Muscle layer of colon (tissue), 2 donors: ENCODE measurements around the gene IL4R.

ENCODE experiments used
- H3K27ac ChIP-seq: one replicate; pipeline ENCODE4 v1.7.0; 2013; ENCODE audit warnings: low read depth, mild to moderate bottlenecking, low read length, moderate library complexity
- H3K27me3 ChIP-seq, 2 donors: one replicate each; pipeline ENCODE4 v1.7.0; 2013; ENCODE audit warnings: low read length in 2 of 2, mild to moderate bottlenecking in 2 of 2; ENCODE audit not compliant: insufficient read depth in 2 of 2, control insufficient read depth in 1 of 2
- H3K36me3 ChIP-seq: one replicate; pipeline ENCODE4 v1.7.0; 2013; ENCODE audit warnings: mild to moderate bottlenecking, low read length; ENCODE audit not compliant: insufficient read depth
- H3K4me1 ChIP-seq: one replicate; pipeline ENCODE4 v1.7.0; 2013; ENCODE audit warnings: mild to moderate bottlenecking, low read length; ENCODE audit not compliant: insufficient read depth
- H3K4me3 ChIP-seq, 2 donors: one replicate each; pipeline ENCODE4 v1.7.0; 2013; ENCODE audit warnings: low read length in 2 of 2, low read depth in 1 of 2, mild to moderate bottlenecking in 1 of 2, moderate library complexity in 1 of 2
- H3K9ac ChIP-seq: one replicate; pipeline ENCODE4 v1.7.0; 2013; ENCODE audit warnings: low read length
- H3K9me3 ChIP-seq: one replicate; pipeline ENCODE4 v1.7.0; 2013; ENCODE audit warnings: mild to moderate bottlenecking, low read length
- donor health status: abdominal sarcoma.
- donor health status: Adenocarcinoma of cecum.

Gene IL4R

DNA sequence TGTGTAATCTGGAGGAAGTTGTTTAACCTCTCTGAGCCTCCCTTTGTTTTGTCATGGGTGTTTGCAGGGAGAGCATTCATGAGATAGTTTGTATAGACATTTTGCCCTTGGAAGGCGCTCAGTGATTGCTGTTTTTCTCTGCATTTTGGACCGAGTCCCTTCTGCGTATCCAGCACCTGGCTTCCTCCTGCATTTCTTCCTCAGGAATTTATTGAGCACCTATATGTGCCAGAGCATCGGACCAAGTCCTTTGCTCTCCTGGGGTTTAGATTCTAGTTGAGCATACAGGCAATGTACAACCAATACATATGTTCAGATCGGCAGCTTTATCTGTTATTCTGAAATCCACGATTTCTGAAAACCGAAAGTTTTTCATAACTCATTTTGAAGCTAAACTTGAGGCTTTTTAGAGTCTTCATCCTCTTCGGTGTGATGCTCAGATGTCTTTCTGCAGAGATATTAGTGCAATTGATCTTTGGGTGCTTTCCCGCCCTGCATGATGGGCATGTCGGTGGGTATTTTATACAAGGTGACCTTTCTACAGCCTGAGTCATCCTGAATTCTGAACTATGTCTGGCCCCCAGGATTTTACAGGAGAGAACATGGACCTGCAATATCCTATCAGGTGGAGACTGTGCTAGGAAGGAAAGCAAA lies 4.1 kb downstream of the IL4R start:
- H3K27ac ChIP-seq, result peak overlapping the region; percentile 98
- peak overlapping the region in 1 of 2 donors; percentile 29 for H3K4me3 ChIP-seq
- H3K4me1 ChIP-seq, result peaks cover 80% of the 10 kb centered on the region
- H3K9me3 ChIP-seq, result no peaks in the 10 kb centered on the region
- no peaks in the 10 kb centered on the region for H3K36me3 ChIP-seq
- H3K9ac ChIP-seq, result peak overlapping the region; percentile 40
- H3K27me3 ChIP-seq, result no peaks in the 10 kb centered on the region

DNA sequence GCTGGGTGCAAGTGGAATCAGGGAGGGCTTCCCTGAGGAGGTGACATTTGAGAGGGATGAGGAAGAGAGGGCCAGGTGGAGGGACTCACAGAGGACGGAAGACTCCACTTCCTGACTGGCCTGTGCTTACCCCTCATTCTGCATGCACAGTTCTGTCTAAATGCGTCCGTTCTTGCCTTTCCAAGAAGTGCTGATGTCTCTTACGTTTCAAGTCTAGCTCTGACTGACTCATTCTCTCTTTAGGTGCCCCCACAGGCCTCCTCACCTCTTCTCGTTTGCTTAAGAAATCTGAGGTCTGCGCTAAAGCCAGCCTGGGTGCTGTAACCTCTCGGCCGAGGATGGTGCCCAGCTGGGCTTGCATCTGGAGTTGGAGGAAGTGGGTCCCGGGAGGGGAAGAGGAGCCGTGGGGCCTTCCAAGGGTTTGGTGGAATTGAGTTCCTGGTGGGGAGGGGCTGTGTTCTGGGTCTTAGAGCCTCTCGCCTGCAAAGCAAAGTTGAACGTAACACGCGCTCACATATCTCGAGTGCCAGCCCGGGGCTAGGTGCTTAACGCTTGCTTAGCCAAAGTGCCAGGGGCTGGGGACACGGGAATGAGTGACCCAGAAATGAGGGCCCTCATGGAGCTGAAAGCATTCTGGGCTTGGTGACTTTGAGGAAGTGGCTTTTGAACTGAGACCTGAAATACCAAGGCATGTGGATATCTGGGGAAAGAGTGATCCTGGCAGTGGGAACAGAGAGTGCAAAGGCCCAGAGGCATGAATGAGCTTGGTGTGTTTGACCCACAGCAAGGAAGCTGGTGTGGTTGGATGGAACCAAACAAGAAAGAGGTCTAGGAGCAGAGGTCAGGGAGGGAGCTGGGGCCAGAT lies 4.8 kb downstream of the IL4R start:
- Histone ChIP-seq H3K9me3 (no peaks in the 10 kb centered on the region), H3K9ac (peak overlapping the region; percentile 40), H3K36me3 (no peaks in the 10 kb centered on the region), H3K4me1 (peaks cover 85% of the 10 kb centered on the region), H3K27ac (peak overlapping the region; percentile 98), H3K4me3 (peak overlapping the region; percentile 25 to 29), H3K27me3 (no peaks in the 10 kb centered on the region)

DNA sequence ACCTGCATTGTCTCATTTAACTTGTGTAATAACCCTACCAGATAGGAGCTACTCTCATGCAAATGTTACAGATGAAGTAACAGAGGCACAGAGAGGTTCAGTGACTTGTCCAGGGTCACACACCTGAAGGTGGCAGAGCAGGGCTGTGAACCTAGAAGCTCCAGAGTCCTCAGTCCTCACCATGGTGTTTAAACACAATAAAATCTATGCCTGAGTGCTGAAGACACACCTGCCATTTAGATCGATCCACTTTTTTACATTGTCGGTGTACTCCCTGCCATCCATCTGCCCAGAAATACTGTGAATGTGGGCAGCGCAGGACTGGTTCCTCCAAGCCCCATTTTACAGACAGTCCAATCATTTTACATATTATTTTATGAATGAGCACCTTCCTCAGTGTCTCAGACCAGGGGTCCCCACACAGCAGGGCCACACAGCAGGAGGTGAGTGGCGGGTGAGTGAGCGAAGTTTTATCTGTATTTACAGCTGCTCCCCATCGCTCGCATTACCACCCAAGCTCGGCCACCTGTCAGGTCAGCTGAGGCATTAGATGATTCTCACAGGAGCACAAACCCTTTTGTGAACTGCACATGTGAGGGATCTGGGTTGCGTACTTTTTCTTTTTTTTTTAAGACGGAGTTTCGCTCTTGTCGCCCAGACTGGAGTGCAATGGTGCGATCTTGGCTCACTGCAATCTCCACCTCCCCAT lies 5.6 kb downstream of the IL4R start:
- Histone ChIP-seq H3K4me3 (no peak overlapping the region), H3K27ac (peak overlapping the region; percentile 98), H3K27me3 (no peaks in the 10 kb centered on the region), H3K9ac (no peak overlapping the region), H3K4me1 (peaks cover 92% of the 10 kb centered on the region), H3K36me3 (no peaks in the 10 kb centered on the region), H3K9me3 (no peaks in the 10 kb centered on the region)

DNA sequence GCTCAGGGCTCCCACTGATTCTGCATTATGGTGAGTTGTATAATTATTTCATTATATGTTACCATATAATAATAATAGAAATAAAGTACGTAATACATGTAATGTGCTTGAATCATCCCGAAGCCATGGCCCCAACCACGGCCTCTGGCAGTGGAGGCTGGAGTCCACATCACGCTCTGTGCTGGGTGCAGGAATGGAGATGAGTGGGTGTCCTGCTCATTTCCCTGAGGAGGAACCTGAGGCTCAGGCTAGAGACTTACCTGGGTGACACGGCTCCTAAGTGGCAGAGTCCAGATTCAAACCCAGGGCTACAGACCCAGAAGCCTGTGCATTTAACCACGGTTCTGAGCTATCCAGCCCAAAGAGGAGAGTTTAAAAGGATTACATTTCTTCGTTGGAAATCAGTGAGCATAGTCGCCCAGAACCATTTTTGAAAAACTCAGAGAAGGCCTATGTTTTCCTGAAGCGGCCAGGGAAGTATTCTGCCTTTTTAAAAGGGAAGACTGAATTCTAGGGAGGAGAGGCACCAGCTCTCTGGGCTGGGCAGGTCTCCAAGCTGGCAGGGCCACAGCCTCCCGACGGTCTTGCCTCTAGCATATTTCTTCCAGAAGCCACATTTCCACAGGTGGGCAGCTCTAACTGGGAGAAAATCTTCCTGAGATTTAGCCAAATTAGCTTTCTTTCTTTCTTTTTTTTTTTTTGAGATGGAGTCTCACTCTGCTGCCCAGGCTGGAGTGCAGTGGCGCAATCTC lies 6.7 kb downstream of the IL4R start:
- Histone ChIP-seq H3K9me3 (no peaks in the 10 kb centered on the region), H3K4me1 (peaks cover 96% of the 10 kb centered on the region), H3K36me3 (no peaks in the 10 kb centered on the region), H3K4me3 (no peak overlapping the region), H3K27ac (peak overlapping the region; percentile 94), H3K9ac (peak overlapping the region; percentile 51), H3K27me3 (no peaks in the 10 kb centered on the region)

DNA sequence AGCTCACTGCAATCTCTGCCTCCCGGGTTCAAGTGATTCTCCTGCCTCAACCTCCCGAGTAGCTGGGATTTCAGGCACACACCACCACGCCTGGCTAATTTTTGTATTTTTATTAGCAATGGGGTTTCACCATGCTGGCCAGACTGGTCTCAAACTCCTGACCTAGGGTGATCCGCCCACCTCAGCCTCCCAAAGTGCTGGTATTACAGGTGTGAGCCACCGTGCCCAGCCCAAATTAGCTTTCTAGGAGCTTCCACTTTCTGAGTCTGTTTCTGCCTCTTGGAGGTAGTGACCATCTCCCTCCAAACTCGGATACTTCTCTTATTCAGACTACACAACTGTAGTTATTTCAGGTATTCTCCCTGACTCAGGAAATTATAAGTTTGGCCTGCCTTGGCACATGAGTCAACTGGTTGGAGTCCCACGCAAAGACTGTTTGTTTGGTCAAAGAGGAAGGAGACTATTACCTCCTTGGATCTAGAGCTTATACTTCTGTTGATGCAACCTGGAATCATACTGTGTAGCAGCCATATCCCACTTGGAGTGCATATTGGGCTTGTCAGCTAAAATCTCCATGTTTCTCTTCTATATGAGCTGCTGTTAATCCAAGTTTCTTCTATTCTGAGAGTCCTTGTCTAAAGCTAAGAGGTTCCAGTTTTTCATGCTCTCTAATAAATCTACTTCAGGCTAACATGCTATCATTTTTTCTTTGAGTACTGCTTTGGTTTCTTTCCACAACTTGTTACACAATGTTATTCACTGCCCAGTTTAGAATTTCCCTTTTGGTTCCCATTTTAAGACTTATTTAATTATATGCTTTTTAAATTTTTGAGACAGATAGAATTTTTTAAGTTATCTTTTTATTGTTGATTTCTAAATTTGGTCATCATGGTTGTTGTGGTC lies 7.5 kb downstream of the IL4R start:
- Histone ChIP-seq H3K9me3 (no peaks in the 10 kb centered on the region), H3K27me3 (no peaks in the 10 kb centered on the region), H3K9ac (peak overlapping the region; percentile 51), H3K27ac (peak overlapping the region; percentile 94), H3K4me1 (peaks cover 94% of the 10 kb centered on the region), H3K36me3 (no peaks in the 10 kb centered on the region), H3K4me3 (no peak overlapping the region)

DNA sequence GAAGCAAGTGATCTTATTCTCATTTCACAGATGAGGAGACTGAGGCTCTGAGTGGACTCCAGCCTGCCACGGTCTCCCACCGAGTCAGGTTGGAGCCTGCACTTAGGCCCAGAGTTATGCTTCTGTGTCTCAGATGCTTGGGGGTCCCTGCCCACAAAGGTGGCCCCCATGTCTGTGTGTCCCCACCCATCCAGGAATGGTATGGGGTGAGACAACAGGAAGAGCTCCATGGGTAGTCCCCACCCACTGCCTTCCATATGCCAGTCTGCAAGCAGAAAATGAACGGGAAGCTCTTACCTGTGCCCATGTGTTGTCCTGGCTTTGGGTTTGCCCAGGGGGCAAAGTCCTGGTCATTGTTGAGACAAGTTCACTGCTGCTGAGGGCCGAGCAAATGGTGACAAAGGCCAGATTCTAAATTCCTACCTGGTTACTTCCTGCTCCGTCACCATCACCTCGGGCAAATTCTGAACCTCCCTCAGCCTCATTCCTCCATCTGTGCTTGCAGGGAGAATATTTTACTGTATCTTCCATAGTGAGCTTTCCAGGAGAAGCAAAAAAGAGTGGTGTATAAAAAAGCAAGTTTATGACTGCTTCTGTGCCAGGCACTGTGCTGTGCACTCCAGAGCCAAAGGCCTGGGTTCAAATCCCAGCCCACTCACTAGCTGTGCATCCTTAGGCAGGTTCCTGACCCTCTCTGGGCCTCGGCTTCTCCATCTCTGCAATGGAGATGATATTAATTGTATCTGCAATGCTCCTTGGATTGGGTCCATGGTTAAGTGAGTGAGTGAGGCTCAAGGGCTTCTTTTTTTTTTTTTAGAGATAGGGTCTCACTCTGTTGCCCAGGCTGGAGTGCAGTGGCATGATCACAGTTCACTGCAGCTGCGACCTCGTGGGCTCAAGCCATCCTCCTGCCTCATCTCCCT lies 9.3 kb downstream of the IL4R start:
- no peaks in the 10 kb centered on the region for H3K9me3 ChIP-seq
- no peaks in the 10 kb centered on the region for H3K27me3 ChIP-seq
- no peak overlapping the region for H3K4me3 ChIP-seq
- H3K9ac ChIP-seq, result no peak overlapping the region
- H3K4me1 ChIP-seq, result peaks cover 94% of the 10 kb centered on the region
- no peaks in the 10 kb centered on the region for H3K36me3 ChIP-seq
- peak overlapping the region; percentile 78 for H3K27ac ChIP-seq

DNA sequence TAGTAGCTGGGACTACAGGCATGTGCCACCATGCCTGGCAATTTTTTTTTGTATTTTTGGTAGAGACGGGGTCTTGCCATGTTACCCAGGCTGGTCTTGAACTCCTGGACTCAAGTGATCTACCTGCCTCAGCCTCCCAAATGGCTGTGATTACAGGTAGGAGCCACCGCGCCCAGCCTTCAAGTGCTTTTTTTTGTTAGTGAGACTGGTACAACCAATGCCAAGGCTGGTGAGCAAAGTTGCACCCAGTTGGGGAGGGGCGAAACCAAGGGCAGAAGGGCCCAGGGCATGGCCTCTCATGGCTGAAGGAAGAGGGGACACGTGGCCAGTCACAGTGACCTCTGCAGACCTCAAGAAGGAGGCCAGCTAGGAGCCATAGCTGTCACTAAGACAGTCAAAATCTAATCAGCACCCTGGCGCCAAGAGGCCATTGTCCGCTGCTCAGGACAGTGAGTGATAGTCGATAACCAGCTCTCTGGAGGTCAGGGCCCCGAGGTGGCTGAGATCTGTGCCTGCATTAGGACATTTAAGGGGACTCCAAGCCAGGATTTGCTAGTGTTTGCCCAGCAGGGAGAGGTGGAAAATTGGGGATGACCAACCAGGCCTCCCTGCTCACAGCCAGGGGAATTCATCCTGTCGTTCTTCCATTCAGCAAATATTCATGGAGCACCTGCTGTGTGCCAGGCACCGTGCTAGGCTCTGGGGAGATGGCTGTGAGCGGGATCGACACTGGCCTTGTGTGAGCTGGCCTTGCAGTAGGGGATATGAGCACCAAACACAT lies 10.2 kb downstream of the IL4R start:
- Histone ChIP-seq H3K4me1 (peaks cover 94% of the 10 kb centered on the region), H3K9me3 (no peaks in the 10 kb centered on the region), H3K27ac (peak overlapping the region; percentile 78), H3K36me3 (no peaks in the 10 kb centered on the region), H3K4me3 (no peak overlapping the region), H3K27me3 (no peaks in the 10 kb centered on the region), H3K9ac (peak overlapping the region; percentile 38)

DNA sequence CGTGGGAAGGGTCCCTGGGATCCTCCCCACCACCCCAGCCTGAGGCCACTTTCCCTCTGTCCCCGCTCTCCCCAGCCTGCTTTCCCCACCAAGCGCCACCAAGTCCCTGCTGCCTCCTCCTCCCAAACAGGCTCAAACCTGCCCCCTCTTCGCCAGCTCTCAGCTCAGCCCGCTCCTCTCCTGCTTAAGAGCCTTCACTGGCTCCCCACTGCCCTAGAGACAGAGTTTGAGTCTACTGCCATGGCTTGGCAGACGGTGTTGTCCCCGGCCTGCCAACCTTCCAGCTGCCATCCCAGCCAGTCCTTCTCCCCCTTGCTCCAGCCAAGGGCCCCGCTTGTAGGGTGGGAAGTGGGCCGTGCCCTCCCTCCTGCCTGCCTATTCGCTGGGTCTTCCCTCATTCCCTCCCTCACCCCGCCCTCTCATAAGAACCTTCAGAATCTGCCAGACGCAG lies 11.1 kb downstream of the IL4R start:
- peak overlapping the region; percentile 38 for H3K9ac ChIP-seq
- peak overlapping the region; percentile 78 for H3K27ac ChIP-seq
- H3K4me1 ChIP-seq, result peaks cover 93% of the 10 kb centered on the region
- no peaks in the 10 kb centered on the region for H3K36me3 ChIP-seq
- H3K9me3 ChIP-seq, result no peaks in the 10 kb centered on the region
- H3K4me3 ChIP-seq, result no peak overlapping the region
- no peaks in the 10 kb centered on the region for H3K27me3 ChIP-seq

DNA sequence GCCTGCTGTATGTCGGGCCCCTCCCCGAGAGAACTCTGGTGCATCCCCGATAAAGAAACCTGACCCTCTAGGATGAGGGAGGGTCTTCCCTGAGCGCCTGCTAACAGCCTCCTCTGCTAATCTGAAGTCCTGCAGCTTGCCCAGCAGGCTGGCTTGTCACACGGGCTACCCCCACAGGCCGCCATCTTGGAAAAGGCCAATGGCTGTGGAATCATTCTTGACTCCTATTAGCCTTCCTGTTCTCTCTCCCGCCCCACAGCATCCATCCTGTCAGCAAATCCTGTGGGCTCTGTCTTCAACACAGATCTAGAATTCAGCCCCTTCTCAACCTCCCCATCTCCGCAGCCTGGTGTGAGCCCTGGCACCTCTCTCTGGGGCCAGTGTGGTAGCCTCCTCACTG lies 12.0 kb downstream of the IL4R start:
- Histone ChIP-seq H3K27ac (peak overlapping the region; percentile 92), H3K4me3 (no peak overlapping the region), H3K36me3 (no peaks in the 10 kb centered on the region), H3K9me3 (no peaks in the 10 kb centered on the region), H3K9ac (peak overlapping the region; percentile 14), H3K27me3 (no peaks in the 10 kb centered on the region), H3K4me1 (peaks cover 95% of the 10 kb centered on the region)
